RKO (cell line): ENCODE data around the gene ARHGAP26.

Experiments
- DNase-seq: peaks from one replicate; pipeline ENCODE4 v3.0.0-alpha.2; 2016; ENCODE audit warnings: low spot score

The ARHGAP26 gene

DNA sequence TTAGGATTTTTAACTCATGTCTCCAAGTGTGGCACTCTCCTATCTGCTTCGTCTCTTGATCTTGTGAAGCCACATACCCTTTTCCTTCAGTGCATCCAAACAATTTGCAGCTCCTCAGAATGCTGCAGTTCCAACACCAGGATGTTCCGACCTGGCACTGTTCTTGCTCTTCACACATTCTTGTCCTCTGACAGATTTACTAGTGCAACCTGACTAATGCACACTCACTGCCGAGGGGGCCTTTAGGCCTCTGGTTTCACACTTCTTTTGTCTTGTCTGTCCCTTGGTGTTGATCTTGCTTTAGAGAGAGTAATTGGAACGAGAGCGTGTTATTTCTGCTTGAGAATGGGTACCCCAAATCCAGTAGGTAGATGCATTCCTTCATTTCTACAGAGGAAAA is 15.0 kb downstream of the ARHGAP26 start:
- no peak for DNase-seq

DNA sequence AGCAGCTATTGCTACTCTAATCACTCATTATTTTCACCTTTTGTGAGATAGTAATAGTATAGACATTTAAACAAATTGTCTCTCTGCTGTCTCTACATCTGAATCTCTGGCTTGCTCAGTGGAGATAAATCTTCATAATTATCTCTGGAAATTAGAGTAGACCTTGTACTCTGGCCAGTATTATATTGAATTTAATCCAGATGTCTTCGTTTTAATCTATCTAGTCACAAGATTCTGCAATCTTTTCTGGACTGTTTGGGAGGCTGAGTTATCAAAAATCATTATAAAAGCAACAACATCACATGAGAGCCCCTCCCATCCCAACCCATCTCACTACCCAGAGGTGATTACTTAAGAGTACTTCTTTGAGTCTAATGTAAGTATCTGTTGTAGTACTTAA is 19.0 kb downstream of the ARHGAP26 start:
- DNase-seq, result no peak

DNA sequence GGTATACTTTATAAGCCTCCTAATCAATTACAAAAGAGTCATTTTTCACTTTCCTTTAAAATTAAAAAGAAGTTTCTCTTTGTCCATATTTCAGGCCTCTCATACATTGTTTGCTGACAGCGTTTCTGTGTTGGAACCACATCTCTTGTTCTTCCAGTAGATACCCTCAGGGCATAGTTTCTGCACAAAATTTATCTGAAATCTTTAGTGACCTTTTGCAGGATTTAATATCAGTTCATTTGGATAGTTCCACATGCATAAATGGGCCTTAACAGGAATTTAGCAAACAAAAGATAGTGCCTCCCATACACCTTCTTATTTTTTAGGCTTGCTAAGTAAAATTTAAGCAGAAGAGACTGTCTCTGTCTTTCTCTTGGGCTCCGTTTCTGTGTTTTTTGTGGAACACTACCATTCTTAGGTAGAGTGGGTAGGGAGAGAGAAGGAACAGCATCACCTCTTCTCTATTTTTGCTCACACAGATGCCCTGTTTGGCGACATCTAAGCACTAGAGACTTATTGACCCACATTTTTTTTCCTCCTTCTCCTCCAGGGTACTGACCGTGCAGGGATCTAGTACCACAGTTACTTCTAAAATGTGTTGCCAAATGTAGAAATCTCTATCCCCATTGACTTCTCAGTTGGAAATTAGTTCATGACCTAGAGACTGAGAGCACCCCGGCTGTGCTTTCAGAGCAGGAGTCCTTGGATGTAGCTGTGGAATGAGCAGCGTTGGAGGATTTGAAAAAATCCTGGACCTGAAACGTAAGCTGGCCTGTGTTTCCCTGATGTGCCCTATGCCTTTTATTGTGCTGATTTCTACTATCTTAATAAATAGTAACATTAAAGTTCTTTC is 22.1 kb downstream of the ARHGAP26 start:
- no peak for DNase-seq

DNA sequence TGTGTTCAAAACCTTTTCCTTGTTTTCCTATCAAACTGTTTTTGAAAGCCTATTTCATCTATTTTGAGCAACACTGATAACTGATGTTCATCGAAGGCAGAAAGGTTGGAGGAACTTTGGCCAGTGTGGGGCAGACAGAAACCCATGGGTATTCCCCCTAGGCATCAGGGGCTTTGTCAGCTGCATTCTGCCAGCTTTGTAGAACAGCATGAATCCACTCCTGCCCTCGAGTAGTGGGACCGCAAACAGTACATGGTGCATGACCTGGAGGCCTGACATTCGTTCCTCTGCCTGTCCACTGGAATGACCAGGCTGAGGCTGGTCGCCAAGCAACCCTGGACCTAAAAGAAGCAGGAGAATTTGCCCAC is 22.7 kb downstream of the ARHGAP26 start:
- no peak for DNase-seq

DNA sequence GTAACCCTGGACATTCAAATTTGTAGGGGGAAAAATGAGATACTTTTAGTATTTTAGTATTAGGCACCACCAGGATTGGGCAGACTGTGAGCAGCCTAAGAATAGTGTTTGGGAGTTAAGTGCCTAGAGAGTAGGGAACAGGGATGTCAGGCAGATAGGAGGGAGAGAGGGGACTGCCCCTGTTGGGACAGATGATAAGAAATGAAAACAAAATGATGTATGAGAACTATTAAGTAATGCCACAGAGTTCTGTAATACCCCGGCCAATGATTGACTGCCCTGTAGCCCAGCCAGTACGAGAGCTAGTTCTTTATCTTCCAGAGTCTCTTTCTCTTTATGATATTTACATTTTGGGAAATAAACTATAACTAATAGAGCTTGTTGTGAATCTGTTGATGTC is 24.4 kb downstream of the ARHGAP26 start:
- DNase-seq, result no peak

DNA sequence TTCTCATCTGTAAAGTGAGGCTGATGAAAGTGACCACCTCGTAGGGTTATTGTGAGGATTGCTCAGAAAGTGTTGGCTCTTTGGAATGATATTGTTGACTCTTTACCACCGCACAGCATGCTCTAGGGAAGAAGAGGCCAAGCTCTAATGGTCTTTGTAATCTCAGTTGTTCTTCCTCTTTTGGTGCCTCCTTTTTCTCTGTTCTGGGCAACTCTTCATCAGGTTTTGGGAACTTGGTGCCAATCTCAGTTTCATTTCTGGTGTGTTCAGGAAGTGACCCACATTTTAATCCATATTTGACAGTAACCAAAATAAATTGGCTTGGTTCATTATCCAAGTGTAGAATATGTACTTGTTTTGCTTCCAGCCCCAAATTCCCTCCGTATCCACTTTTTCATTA is 25.1 kb downstream of the ARHGAP26 start:
- DNase-seq, result no peak

DNA sequence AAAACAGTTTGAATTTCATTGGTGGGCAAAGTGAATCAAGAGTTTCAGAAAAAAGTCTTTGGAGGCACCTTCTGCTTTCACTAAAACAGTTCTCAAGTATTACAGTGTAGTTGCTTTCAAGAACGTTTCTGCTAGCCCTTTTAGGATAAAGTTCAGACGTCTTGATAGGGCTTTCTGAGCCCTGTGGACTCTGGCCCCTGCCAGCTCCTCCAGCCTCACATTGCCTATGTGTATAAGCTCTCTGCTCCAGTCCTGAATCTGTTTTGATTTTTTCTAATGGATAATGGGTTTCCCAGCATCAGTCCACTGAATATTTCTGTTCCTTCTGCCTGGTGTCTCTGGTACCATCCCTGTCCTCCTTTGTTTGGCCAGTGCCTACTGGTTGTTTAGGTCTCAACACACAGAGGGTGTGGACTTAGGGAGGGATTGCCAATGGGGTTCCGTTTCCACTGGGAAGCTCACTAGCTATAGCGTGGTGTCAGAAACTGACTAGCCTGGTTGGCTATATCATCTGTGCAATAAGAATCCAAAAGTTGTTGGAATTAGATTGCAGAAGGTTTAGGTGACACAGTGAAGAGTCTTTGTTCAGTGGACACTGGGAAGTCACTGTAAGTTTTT is 26.4 kb downstream of the ARHGAP26 start:
- DNase-seq, result no peak

DNA sequence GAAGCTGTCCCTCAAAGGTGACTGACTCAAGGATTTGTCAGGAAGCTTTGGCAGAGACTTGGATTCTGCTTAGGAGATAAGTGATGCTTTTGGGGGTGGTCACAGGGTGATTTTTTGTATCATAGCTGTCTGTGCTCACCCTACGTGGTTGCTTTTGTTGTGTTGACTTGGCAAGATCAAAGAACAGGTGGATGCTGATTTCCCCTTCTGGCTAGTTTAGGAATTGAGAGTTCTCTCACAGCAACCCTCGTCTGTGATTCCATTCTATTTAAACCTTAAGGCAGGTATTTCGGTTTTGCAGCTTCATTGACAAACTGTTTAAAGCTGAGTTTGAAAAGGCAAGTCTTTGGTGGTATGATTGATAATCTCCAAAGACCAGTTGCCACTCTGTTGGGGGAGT is 27.2 kb downstream of the ARHGAP26 start:
- no peak for DNase-seq

DNA sequence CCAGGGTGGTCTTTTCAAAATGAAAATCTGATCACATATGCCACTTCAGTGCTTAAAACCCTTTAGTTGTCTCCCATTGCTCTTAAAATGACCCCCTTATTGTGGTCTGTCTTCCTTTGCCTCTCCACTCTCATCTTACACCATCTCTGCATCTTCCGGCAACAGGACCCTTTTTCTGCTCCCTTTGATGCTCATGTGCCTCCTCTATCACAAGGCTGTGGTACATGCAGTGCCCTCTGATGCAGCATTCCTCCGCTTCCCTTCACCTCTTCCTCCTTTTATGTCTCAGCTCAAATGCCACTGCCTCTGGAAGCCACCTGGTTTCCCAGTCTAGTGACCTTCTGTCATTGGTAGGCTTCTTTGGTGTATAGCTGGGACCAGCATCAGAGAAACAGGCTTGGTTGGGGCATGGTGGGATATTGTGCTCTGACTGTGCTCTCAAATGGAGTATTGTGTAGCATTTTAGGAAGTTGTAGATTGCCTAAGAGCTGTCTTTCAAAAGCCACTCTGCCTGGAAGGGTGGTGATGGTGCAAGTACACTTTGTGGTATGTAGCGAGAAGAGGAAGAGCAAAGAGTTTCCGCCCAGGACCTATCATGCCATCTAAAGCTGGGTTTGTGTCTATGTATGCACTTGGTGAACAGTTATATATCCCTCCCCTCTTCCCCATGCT is 28.1 kb downstream of the ARHGAP26 start:
- no peak for DNase-seq

DNA sequence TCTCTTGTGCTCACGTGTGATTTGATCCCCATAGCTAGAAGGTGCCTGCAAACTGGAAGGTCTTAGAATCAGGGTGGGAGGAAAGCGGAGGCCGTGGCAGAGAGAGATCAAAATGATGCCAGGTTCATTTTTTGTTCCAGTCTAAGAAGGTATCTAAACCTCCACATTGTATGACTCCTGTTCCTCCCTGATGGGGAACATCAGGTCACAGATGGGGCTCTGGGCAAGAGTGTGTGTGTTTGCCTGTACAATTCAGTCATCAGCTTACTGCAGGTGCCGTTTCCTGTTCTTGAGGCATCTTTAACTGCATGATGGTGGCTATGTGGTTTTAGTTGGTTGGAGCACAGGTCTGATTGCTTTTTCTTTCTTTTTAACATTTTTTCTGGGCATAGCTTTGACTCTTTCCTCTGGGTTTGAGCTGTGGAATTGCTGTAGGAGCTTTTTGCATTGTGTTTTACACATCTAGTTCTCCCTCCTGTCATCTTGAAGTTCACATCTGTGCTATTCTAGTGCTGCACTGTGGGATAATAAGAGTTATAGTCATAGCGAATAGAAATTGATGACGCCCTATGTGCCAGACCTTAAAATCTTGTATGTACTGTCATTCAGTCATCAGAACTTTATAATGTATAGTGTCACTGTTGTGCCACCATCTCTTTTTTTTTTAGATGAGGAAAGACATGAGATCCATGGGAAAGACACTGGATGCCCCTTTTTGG is 30.8 kb downstream of the ARHGAP26 start:
- no peak for DNase-seq

DNA sequence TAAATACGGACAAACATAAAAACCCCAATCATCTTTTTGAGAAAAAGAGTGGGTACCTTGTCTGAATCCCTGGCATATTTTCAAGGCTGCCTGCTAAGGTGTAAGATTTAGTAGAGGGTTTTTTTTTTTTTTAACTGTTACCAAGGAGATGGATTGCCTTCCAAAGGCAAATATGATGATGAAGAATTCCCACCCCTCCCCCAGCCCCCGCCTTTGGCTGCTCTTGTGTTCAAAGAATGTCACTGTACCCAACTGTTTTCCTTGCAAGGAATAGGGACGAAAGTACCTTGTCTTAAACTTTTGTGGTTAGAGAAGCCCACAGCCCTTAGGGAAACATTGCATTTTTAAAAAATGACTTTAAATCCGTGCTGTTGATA is 31.3 kb downstream of the ARHGAP26 start:
- DNase-seq, result no peak

DNA sequence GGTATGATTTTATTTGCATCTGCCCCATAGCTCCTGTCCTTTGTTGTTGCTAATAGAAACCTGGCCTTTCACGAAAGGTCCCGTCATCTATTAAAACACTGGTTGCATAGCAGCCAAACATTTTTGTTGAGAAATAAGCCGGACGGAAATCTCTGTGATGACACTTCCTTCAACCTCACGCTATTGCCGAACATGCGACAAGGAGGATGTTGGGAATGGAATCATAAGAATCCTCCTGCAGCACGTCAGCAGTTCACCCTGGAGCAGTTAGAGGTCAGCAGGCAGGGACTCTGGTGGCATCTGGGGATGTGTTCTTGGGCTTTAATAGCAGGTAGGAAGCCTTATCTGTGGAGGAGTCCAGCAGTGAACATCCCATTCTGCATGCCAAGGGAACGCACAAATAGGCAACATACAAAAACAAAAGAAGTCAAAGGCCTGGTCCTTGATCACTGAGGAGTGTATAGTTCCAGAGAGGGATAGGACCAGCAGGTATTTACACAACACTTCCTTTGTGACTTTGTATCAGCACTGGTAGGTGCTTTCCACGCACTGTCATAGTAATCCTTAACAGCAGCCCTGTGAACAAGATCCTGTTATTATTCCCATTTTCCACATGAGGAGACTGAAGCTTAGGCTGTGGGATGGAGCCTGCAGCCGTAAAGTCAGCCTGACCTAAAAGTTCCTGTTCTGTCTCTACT is 33.4 kb downstream of the ARHGAP26 start:
- DNase-seq, result no peak

DNA sequence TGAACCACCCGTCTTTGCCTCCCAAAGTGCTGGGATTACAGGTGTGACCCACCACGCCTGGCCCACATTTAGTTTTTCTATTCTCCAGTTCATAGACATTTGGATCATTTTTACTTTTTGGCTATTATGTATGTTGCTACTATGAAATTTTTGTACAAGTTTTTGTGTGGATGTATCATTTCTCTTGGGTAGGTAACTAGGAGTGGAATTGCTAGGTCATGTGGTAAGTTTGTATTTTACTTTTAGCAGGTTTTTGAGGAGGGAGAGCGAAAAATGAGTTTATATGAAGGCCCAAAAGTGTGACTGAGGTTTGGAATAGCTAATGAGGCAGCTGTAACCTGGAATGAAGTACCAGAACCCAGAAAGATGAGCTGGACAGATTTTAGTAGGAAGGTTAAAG is 35.2 kb downstream of the ARHGAP26 start:
- no peak for DNase-seq

DNA sequence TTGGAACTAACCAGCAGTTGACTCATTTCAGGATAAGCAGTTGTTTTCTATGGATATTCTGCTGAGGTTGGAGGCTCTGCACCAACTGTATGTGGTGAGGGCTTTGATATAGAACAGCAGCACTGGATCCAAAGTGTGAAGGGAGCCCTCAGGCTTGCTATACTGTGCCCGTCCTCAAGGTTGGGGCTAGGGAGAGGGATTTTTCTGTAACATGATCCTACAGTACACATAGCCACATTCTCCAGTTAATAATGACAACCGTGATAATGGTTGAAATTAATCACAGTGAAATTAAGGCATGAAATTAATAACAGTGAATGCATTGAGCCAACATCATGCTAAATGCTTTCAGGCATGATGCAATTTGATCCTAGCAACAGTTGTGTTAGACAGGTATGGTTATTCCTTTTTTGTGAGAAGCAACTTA is 36.7 kb downstream of the ARHGAP26 start:
- DNase-seq, result no peak

DNA sequence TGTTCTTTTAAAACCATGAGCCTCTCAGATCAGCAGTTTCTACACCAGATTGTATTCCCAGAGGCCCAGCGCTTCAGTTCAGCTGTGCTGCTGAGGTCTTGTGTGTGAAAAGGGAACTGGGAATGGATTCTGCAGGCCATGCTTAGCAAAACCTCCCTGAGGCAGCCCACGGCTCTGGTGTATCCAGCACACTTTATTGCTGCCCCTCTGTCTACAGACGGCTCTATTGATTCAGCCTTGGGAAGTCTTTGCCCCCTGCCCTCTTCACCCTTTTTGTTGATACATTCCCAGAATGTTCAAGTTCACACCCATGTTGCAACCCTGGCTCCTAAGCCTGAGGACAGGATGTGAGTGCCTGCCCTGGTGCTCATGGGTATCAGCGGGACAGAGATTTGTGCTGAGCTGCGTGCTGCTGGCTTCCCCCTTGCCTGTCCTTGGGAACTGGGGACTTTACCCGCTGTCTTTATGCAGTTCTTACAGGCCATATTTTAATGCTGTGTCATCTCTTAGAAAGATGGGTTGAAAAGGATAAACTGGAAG is 37.3 kb downstream of the ARHGAP26 start:
- DNase-seq, result no peak

DNA sequence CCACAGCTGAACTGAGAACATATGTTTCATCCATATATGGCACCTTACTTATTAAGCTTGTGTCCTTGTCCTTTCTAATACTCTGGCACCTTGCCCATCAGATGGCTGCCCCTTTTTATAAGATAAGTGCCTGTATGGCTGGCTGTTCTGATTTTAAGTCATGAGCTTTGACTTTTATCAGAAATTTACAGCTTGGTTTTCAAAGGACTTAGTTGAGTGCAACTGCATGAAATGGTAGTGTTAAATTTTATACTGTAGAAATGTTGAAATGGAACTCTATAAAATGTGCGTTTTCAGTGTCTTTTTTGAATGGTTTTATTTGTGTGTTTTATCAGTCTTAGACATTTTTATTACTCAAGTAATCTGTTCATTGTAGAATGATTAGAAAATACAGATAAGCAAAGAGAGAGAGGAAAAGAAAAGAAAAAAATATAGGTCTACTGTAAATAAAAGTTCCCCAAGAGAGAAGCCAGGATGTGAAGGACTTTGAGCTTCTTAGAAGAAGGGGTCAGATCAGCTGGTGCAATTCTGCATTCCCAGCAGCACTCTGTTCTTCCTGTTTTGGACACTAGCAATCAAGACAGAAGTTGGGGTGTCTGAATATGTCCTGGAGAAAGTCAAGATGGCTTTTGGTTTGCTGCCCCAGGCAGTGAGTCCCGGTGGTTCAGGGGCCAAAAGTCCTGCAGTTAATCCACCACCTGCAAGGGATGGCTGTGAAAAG is 38.9 kb downstream of the ARHGAP26 start:
- DNase-seq, result no peak

DNA sequence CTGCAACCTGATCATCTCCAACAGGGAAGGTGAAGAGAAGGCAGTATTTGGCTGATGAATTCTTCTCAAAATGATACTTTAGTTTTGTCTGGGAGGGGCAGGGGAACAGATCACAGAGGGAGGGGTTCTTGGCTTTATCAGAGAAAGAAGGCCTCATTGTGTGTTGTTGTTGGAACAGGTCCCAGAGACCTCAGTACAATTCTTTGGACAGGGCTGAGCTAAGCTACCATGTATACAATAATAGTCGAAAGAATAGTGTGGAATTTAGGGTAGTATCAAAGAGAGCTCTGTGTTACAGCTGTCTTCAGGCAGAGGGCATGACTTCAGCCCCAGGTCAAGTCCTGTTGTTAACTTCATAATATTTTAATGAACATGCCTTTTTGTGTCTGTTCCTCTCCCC is 39.9 kb downstream of the ARHGAP26 start:
- no peak for DNase-seq

DNA sequence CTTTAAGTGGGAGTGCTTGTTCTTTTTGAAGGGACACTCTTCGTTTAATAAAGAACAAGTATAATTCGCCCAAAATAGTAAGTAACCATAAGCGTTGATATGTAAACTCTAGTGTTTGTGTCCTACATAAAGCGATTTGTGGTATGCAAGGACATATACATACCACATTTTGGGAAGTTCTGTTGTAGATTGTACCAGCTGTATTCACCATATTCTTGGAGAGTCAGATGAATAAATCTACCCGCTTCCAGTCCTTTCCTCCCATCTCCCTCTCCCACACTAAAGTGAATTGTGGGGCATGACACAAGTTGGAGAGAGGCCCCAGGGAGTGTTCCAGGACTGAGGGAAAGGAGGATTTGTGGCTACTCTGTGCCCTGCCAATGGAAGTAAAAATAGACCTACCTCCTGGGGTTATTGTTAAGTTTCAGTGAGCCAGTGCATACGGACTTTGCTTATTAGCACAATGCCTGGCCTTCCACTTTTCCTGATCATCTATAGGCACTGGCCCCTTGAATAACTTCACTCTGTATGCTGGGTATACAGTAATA is 40.6 kb downstream of the ARHGAP26 start:
- no peak for DNase-seq

DNA sequence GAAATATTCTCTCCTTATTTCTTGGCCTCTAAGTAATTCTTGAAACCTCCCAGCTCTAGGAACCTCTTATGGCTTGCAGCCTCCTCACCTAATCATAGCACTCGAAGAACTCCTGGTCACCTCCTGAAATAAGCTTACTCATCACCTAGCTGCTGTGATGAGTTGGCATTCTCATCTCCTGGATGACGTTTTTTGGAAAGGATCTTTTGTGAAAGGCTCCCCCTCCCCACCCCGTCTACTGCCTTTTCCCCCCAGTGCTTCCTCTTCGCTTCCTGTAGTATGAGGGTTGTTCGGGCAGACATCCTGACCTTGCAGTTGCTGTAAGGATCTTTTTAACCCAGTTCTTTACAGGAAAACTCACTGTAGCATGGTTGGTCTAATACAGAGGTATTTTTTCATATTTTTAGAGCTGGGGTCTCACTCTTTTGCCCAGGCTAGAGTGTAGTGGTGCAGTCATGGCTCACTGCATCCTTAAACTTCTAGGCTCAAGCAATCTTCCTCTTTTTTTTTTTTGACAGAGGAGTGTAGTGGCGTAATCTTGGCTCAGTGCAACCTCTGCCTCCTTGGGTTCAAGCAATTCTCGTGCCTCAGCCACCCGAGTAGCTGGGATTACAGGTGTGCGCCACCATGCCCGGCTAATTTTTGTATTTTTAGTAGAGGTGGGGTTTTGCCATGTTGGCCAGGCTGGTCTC is 41.8 kb downstream of the ARHGAP26 start:
- DNase-seq, result no peak

DNA sequence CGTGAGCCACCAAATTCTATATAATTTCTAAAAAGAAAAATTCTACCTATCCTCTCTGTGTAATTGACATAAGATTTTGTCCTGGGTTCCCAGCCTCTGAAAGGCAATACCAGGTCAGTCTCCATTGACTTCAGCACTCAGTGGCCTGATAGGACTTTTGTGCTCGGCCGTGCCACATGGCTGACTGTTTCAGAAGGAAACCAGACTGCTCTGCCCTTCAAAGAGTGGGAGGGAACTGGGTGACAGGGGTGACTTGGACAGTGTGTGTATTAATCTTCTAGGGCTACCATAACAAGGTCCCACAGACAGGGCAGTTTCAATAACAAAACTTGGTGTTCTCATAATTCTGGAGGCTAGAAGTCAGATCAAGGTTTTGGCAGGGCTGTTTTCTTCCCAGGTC is 43.0 kb downstream of the ARHGAP26 start:
- no peak for DNase-seq
